K562 (cell line): ENCODE data around the gene NEXN.

ENCODE experiments used
- CEBPG ChIP-seq, 3 experiments: fragments of 200-800 bp in 1 of 3; sonication (Bioruptor generic) in 1 of 3; sonication (generic) in 1 of 3; formaldehyde crosslinking in 1 of 3; IDR thresholded peaks in 2 of 3; conservative IDR thresholded peaks in 1 of 3; 2 replicates each; pipeline versions ENCODE4 v1.6.1 to v1.8.0; 2016 to 2022; ENCODE audit warnings: missing compliant biosample characterization in 2 of 3, missing genetic modification characterization in 2 of 3, mild to moderate bottlenecking in 1 of 3, missing genetic modification reagents in 1 of 3
- DDX20 ChIP-seq: fragments of 450-650 bp; IDR thresholded peaks from 2 replicates; pipeline ENCODE4 v1.6.1; 2016; ENCODE audit warnings: missing genetic modification characterization, low read depth, mild to moderate bottlenecking, missing compliant biosample characterization, moderate library complexity
- E2F1 ChIP-seq: sonication (generic); formaldehyde crosslinking; IDR thresholded peaks from 2 replicates; pipeline ENCODE4 v1.8.1; 2023; ENCODE audit warnings: mild to moderate bottlenecking, missing genetic modification reagents, moderate library complexity
- EZH2 ChIP-seq: IDR thresholded peaks from 2 replicates; pipeline ENCODE4 v1.6.1; 2012; ENCODE audit warnings: low read depth, mild to moderate bottlenecking, inconsistent platforms, low read length, borderline replicate concordance
- FOXM1 ChIP-seq, 2 experiments: fragments of 450-650 bp in 1 of 2; sonication (generic) in 1 of 2; formaldehyde crosslinking in 1 of 2; IDR thresholded peaks; 2 replicates each; pipeline versions ENCODE4 v1.6.1 to v1.9.0; 2017 to 2022; ENCODE audit warnings: low read depth in 2 of 2, mild to moderate bottlenecking in 2 of 2, missing genetic modification reagents in 1 of 2, moderate library complexity in 1 of 2
- PBX2 ChIP-seq, 2 experiments: IDR thresholded peaks in 1 of 2; conservative IDR thresholded peaks in 1 of 2; 2 replicates each; pipeline ENCODE4 v1.6.1; 2016; ENCODE audit warnings: low read depth in 2 of 2, mild to moderate bottlenecking in 1 of 2, missing compliant biosample characterization in 1 of 2, missing genetic modification characterization in 1 of 2, moderate library complexity in 1 of 2
- POLR2AphosphoS5 ChIP-seq: IDR thresholded peaks from 2 replicates; pipeline ENCODE4 v1.6.1; 2011; ENCODE audit warnings: mild to moderate bottlenecking, low read depth, low read length, moderate library complexity; ENCODE audit not compliant: control insufficient read depth, insufficient read depth
- ZHX1 ChIP-seq: fragments of 150-350 bp; conservative IDR thresholded peaks from 2 replicates; pipeline ENCODE4 v1.6.1; 2014; ENCODE audit warnings: low read length
- ZNF431 ChIP-seq: sonication (generic); formaldehyde crosslinking; IDR thresholded peaks from 2 replicates; pipeline ENCODE4 v1.8.0; 2022; ENCODE audit warnings: mild to moderate bottlenecking, missing genetic modification reagents
- TF ChIP-seq, protein P1 (sequence below), 3 experiments: IDR thresholded peaks in 2 of 3; conservative IDR thresholded peaks in 1 of 3; 2 replicates each; pipeline ENCODE4 v1.5.1; 2011 to 2012; ENCODE audit warnings: low read length in 3 of 3, mild to moderate bottlenecking in 3 of 3, control low read depth in 2 of 3, improper control_type of control experiment in 1 of 3, inconsistent platforms in 1 of 3, low read depth in 1 of 3, mixed read lengths in 1 of 3, moderate library complexity in 1 of 3; ENCODE audit not compliant: insufficient read depth in 2 of 3
- TF ChIP-seq, protein P2 (sequence below): sonication (generic); formaldehyde crosslinking; IDR thresholded peaks from 2 replicates; pipeline ENCODE4 v1.8.1; 2023; ENCODE audit warnings: mild to moderate bottlenecking, missing genetic modification reagents

DNA sequence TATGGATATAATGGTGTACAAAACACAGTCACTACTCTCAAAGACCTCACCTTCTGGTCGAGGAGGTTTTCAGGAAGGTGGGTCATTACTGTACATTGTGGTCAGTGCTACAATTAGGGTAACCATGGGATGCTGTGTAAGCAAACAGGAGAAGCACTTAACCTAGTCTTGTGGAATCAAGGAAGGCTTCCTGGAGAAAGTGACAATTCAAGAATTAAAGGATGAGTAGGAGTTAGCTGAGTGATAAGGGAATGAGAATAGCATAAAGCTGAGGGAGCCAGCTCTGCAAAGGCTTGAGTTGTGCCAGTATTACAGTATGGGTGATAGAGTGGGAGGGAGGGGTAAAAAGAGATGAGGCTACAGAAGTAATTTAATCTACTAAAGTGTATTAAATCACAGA lies 17.2 kb downstream of the NEXN start:
- no peak for TF ChIP-seq E2F1
- TF ChIP-seq ZHX1: no peak
- TF ChIP-seq DDX20: no peak
- no peak for TF ChIP-seq POLR2AphosphoS5
- TF ChIP-seq, protein P1, sequence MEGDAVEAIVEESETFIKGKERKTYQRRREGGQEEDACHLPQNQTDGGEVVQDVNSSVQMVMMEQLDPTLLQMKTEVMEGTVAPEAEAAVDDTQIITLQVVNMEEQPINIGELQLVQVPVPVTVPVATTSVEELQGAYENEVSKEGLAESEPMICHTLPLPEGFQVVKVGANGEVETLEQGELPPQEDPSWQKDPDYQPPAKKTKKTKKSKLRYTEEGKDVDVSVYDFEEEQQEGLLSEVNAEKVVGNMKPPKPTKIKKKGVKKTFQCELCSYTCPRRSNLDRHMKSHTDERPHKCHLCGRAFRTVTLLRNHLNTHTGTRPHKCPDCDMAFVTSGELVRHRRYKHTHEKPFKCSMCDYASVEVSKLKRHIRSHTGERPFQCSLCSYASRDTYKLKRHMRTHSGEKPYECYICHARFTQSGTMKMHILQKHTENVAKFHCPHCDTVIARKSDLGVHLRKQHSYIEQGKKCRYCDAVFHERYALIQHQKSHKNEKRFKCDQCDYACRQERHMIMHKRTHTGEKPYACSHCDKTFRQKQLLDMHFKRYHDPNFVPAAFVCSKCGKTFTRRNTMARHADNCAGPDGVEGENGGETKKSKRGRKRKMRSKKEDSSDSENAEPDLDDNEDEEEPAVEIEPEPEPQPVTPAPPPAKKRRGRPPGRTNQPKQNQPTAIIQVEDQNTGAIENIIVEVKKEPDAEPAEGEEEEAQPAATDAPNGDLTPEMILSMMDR (IDR thresholded peaks at IDR 0.05 in 2 of 3, conservative IDR thresholded peaks at IDR 0.05 in 1 of 3; ENCODE audit: insufficient read depth in 2 of 3, low read depth in 1 of 3, low read length in 3 of 3): no peak
- TF ChIP-seq CEBPG (CRISPR knock-in tag; IDR thresholded peaks at IDR 0.05): no peak
- no peak for TF ChIP-seq CEBPG (tag; conservative IDR thresholded peaks at IDR 0.05 in 1 of 2, IDR thresholded peaks at IDR 0.05 in 1 of 2)
- no peak for TF ChIP-seq EZH2
- TF ChIP-seq ZNF431 (CRISPR knock-in tag): no peak
- TF ChIP-seq, protein P2, sequence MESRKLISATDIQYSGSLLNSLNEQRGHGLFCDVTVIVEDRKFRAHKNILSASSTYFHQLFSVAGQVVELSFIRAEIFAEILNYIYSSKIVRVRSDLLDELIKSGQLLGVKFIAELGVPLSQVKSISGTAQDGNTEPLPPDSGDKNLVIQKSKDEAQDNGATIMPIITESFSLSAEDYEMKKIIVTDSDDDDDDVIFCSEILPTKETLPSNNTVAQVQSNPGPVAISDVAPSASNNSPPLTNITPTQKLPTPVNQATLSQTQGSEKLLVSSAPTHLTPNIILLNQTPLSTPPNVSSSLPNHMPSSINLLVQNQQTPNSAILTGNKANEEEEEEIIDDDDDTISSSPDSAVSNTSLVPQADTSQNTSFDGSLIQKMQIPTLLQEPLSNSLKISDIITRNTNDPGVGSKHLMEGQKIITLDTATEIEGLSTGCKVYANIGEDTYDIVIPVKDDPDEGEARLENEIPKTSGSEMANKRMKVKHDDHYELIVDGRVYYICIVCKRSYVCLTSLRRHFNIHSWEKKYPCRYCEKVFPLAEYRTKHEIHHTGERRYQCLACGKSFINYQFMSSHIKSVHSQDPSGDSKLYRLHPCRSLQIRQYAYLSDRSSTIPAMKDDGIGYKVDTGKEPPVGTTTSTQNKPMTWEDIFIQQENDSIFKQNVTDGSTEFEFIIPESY (CRISPR knock-in tag): no peak
- no peak for TF ChIP-seq FOXM1 (IDR thresholded peaks at IDR 0.05; ENCODE audit: low read depth)
- TF ChIP-seq FOXM1 (CRISPR knock-in tag; IDR thresholded peaks at IDR 0.05; ENCODE audit: low read depth): no peak
- TF ChIP-seq PBX2 (CRISPR knock-in tag; IDR thresholded peaks at IDR 0.05; ENCODE audit: low read depth): no peak
- TF ChIP-seq PBX2 (tag; conservative IDR thresholded peaks at IDR 0.05; ENCODE audit: low read depth): no peak
